ENCODE data around the gene OTUD7B.
"Not testable (repeated sequence)": the region's sequence is repeated elsewhere in the genome, so short reads cannot be mapped to it uniquely, and the experiment has no call there.

The OTUD7B gene

DNA sequence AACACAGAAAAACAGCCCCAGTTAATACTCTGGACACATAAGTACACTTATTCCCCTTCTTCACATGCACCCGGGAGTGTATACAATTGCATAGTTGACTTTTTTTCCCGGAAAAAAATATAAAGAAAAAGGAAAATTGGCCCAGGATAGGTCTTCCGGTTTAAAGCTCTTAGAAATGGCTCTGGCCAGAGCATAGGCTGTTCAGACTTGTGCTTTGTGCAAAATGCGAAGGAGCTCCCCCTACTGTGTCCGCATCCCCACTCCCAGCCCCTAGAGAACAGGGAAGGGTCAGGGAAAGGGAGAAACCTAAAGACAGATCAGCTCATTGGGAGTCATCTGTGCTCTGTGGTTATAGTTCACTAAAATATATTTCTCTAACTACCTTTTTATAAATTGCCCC, 68.3 kb downstream of the OTUD7B start:
- no peak for DNase-seq

DNA sequence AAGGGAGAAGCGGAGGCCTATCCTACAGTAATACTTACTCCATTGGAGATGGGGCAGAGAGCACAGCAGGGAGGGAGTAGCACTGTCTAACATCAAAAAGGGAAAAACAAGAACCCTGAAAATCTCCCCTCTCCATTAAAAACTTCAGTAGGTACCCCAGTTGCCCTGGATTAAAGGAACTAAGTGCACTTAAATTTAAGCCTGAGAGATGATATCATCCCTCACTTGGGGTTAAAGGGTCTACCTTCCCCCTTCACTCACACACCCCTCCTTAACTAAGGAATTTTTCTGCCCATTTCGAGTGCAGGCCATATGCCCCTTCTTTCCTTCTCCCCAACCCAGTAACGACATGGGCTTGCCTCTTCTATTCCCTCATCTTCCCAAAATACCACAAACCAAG, 70.1 kb downstream of the OTUD7B start:
- no peak for DNase-seq

DNA sequence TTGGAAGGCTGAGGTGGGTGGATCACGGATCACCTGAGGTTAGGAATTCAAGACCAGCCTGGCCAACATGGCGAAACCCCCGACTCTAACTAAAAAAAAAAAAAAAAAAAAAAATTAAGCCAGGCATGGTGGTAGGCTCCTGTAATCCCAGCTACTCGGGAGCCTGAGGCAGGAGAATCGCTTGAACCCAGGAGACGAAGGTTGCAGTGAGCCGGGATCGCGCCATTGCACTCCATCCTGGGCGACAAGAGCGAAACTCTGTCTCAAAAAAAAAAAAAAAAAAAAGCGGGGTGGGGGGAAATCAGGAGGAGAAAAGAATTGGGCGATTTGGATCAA, 71.9 kb downstream of the OTUD7B start:
- not testable (repeated sequence) for DNase-seq

DNA sequence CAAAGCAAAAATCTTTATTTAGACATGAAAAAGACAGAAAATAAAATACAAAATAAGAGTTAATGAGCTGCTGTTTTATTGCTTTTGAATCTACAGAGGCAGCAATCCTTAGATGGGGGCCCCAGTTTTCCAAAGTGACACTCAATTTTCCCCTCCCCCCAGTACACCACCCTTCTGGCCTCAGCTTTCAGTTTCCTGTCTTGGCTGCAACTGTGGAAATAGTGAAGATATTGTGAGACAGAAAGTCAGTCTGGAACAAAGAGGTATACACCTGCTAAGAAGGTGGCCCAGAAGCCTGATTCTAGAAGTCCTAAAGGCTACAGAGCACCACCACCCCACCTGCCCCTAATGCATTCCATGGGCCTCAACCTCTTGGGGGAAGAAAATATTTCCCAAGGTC, 72.8 kb downstream of the OTUD7B start:
- no peak for DNase-seq

DNA sequence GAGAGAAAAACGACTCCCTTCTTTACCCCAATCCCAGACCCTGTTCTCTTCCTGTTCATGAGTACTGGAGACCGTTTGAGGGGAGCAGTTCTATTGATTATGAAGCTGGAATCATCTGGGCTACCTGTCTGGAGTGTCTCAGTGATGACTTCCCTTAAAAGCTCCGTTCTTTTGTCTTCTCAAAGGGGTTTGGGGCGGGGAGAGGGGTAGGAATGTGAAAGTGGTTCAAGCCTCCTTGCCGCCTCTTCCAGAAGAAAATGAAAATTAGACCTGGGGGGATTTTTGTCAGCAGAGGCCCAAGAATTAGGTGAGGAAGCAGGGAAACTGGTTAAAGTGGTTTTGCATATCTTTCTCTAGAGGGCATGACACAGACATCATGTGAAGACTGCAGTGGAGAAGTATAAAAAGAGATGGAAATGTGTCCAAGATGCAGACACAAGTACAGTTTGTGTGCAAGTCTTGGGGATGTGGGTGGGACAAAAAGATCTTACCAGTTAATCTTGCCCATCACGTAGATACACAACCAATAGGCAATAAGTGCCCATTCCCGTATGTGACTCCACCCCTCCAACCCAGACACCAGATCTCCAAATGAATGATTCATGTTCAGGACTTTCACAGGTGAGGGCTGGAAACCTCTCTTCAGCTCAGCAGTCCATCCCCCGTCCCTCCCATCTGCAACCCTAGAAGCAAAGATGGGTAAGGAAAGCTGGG, 73.4 kb downstream of the OTUD7B start:
- no peak for DNase-seq

DNA sequence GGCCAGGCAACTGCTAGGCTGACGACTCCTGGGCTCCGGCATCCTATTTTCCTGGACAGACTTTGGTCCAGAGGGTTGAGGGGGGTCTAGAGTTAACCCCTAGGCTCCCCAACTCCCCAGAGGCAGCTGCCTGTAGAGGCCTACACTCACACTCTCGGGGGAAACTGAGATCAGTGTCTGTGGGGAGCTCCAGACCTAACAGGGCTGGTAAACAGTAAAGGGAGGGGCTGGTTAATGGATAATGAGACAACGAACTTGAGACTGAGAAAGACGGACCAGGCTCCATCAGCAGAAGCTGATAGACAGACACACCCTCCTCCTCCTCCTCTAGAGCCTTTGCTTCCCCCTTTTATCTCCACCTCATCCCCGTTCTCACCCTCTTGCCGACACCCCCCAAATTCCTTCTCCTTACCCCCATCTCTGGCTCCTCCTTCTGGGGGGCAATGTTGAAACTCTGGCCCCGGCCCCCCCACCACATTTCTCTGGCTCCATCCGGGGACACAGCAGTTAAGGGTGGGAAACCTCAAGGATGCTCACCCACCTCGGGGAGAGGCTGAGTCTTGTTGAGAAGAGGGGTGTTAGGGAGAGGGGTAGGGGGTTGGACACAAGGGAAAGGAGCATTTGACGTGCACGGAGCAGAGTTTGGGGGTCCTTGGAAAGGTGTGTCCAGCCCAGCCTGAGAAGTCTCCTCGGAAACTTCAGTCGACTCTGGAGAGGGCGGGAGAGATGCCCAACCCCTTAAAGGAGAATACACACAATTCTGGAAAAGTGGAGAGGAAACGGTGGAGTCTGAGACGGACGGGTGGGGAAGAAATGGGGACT, 74.1 kb downstream of the OTUD7B start, which contains the start of gene MTMR11:
MTMR11 (minus strand) TSS at position 710 of the 822 bp plus-strand sequence; CDS start at position 478, 232 bp downstream.
- no peak for DNase-seq

DNA sequence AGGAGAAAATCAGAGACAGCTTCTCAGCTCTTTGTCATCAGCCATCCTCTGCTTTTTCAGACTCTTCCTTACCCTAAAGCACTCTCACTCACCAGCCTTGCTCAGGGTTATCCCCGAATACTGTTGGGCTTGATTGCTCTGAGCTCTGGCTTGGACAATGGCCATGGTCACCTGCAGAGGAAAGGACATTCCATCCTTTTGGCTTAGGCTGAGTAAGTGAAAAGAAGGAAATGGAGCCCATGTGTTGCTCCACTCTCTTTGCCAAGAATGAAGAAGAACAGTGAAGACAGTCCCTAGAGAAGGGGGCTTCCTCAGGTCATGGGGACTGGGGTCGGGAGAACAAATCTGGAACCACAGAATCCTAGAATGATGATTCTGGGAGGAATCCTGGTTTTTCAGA, 76.2 kb downstream of the OTUD7B start:
- no peak for DNase-seq

DNA sequence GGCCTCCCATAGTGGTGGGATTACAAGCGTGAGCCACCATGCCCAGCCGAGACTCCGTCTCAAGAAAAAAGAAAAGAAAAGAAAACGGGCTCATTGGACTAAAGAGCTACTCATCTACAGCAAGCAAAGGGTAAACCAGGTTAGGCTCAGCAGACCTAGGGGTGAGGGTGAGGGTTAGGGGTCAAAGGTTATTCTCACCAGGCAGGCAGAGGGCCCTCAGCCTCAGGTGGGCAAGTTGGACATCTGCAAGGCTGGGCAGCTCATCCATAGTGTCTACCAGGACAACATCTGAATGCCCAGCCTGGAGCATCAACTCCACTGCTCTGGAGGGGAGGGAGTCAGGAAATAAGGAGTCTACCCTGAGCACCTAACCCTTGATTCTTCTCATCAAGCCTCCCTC, 77.3 kb downstream of the OTUD7B start:
- no peak for DNase-seq

DNA sequence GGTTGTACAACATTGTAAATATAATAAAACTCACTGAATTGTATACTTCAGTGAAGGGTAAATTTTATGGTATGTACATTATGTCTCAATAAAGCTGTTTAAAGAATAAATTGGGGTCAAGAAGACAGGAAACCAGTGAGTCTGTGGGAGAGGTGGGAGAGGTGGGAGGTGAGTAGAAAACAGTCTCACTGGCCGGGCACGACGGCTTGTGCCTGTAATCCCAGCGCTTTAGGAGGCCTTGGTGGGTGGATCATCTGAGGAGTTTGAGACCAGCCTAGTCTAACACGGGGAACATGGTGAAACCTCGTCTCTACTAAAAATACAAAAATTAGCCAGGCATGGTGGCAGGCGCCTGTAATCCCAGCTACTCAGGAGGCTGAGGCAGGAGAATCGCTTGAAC, 78.1 kb downstream of the OTUD7B start:
- DNase-seq: no peak

DNA sequence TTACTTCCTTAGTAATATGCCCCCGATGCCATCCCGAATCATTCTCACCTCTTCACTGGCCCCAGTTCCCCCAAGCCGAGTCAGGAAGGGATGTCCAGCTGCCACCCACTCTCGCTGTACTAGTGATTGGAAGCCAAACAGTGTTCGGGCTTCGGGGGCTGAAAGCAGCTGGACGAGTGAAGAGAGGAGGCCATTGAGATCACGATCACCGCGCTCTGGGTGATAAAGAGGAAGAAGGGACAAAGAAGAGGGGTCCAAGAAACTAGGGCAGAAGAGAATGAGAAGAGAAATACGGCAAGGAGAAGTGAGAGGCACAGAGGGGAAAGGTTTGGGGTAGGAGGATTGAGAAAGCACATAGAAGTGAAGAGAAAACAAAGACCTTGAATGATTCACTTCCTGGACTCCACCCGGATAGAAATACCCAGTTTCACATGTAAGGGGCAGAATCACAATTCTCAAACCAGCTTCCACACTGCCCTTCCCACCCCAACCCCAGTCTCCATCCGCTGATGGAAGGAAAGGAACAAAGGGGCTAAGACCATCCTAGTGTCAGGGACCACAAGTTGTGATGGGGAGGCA, 79.2 kb downstream of the OTUD7B start:
- DNase-seq: no peak

DNA sequence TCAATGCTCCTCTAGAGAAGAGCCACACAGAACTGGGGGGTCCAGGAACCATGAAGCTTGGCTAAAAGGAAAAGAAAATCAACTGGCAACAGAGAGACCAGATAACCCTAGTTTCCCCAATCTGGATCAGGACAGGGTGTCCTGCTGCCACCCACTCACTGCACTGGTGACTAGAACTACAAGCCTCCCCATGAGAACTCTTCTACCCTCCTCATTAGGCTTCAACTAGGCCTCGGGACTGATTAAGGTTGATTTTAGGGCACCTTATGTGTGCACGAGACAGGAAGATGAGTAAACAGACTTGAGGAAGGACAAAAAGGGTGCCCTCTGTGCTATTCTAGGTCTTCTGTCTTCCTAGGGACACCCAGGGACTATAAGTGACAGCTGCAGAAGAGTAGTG, 80.7 kb downstream of the OTUD7B start:
- DNase-seq: no peak

DNA sequence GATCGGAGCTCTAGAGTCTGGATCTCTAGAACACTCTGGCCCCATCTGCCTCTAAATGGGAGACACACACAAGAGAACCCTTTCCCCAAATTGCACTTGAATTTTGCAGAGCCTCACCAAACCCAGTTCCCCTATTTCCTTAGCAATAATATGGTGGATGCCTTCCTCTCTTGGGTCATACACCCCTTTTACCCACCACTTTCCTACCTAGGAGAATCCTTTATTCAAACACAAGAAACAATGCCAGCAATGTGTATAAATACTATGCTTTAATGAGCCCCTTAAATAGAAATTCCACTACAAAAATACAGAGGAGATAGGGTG, 82.2 kb downstream of the OTUD7B start:
- DNase-seq: no peak

DNA sequence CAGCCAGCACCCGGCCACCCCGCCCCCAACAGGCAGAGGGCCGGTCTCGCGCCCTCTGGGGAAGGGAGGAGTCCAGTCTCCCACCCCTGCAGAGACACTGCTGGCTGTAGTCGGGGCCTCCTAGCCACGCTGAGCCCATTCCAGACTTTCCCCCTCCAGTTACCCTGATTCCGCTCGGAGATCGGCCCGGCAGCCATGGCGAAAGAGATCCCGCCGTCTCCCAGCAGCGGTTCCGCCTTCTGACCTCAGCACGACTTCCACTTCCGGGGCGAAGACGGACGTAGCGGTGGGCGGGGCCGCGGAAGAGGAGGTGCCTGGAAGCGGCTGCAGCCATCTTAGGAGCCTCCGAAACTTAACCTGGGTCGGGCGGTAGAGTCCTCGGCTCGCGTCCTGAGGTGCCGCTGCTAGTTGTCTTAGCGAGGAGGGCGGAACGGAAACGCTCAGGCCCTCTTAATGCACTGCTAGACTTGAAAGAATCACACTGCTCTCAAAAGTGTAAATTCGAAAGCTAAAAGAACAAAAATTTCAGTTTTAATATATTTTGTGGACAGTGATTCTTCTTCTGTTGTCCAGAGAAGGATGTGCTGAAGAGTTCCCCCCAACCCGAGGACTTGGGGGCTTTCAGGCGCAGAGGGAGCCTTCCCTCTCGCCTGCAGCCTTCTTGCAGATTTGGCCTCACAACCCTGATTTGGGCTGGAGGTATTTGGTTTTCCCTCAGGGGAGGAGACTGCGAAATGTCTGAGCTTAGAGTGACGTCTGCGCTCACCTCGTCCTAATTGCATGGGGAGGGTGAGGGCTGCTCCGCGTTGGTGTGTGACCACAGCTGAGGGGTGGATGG, 82.7 kb downstream of the OTUD7B start, which contains the start of gene SF3B4:
SF3B4 (minus strand) TSS at position 241 of the 838 bp plus-strand sequence; CDS start at position 197, 44 bp downstream.
- peak; percentile 90 for DNase-seq

DNA sequence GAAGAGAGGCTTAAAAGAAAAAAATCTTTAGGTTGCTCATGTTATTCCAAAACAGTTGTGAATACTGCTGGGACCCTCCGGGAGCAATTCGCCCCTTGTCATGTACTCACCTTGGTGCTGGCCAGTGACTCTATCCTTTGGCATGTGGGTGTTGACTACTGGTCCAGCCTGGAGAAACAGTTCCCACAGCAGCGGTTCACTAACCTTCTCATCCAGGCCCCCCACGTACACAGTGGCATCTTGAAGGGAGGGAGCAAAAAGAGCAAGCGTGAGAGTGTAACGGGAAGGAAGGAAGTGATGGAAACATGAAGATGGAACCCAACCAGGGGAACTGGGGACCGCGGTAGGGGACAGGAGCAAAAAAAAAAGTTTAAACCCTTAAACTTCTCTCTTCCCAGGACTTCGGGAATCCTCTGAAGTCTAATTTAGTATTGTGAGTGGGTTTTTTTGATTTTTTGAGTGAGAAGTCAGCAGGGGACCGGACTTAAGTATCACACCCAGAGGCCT, 83.4 kb downstream of the OTUD7B start:
- DNase-seq: no peak

DNA sequence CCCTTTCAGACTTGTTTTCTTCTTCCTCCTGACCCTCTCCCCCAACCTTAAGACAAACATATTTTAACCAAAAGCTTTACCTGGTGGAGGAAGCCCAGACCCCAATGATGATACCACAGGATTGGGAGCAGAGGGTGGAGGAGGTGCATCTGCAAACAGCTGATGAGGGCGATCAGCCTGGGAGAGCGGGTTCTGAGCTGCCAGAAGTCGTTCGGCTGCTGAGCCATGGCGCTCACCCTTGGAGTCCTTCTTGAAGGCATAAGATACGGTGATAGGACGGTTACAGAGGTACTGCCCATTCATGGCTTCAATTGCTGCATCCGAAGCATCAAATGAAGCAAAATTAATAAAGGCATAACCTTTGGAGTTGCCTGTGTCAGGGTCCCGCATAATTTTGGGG, 84.2 kb downstream of the OTUD7B start:
- DNase-seq: no peak

DNA sequence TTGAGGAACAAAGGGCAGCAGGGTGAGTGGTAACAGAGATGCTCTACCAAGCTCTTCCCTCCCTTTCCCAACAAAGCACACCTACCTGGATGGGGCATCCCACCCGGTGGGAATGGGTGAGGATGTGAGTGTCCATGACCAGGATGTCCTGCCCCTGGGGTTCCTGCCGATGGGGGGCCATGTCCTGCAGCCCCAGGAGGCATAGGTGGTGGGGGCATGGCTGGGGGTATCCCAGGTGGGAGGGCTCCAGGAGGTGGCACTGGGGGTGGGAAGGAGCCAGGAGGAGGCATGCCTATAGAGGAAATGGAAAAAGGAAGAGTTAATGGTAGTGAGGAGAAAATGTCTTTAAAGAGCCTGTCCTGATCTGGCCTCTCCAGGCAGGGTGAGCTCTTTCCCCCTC, 84.8 kb downstream of the OTUD7B start:
- DNase-seq: no peak

DNA sequence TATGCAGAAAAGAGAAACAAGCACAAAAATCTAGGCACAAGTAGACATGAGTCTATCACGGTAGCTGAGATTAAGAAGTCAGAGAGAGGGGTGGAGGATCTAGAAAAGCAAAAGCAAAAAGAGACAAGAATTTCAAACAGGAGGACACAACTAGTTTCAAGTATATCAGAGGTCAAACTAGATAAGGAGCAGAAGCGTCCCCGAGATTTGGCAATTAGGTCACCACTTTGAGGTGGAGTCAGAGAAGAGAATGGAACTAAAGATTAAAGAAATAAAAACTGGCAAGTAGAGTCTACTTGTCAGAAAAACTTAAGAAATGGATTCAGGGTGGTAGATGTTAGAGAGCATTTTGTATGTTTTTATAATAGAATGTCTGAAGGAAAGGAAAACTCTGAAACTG, 85.2 kb downstream of the OTUD7B start:
- no peak for DNase-seq

DNA sequence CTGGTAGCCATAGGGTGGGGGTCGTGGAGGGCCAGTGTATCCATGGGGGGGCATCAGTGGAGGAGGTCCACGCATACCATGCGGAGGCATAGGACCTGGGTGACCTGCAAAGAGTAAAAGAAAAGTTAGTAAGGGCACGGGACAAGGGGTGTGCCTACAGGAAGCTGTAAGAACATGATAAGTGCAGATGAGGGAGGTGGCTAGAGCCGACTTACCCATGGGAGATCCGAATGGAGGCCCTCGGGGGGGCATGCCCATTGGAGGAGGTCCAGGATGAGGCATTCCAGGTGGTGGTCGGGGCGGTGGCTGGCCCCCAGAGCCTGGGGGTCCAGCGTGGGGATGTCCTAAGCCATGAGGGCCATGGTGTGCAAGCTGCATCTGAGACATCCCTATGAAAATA, 86.9 kb downstream of the OTUD7B start:
- DNase-seq: no peak

DNA sequence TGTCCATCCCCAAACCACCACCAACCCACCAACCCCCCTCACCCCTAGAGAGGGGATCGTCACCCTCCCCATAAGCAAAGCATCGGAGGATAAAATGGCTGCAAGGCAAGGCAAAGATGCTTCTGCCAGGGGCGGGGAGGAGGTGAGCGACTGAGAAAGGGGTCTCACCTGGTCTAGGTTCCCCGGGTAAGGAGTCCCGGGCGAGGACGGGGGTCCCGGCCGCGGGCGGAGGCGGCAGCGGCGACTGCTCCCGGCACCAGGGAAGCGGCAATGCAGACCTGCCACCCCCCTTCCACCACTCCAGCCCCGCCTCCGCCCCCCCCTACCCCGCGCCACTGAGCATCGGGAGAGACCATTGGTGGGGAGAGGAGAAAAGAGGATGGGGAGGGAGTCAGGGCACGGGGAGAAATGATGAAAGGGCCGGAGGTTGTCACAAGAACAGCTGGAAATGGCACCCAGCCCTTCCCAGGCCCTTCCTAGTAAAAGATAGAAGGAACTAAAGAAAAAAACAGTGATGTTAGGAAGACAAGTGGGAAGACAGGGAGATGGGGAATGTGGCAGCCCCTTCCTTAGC, 92.9 kb downstream of the OTUD7B start, which contains the start of gene SV2A:
SV2A (minus strand) TSS at position 274 of the 574 bp plus-strand sequence. CDS start 4,004 bp downstream, outside the sequence.
- peak; percentile 18 for DNase-seq

DNA sequence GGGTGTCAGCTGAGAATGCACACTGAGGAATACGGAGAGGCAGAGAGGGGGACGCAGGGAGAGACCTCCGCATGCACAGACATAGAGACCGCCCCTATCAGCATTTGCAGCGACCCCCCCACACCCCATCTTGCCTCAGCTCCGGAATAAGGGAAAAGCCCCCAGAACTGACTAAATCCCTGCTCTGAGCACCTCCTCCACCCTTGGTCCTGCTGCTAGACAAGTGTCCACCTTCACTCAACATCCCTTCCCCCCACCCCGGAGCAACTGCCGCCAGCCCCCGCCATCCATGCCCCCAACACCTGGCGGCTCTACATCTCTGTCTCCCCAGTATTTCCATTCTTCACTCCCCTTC, 93.7 kb downstream of the OTUD7B start:
- DNase-seq: no peak

DNA sequence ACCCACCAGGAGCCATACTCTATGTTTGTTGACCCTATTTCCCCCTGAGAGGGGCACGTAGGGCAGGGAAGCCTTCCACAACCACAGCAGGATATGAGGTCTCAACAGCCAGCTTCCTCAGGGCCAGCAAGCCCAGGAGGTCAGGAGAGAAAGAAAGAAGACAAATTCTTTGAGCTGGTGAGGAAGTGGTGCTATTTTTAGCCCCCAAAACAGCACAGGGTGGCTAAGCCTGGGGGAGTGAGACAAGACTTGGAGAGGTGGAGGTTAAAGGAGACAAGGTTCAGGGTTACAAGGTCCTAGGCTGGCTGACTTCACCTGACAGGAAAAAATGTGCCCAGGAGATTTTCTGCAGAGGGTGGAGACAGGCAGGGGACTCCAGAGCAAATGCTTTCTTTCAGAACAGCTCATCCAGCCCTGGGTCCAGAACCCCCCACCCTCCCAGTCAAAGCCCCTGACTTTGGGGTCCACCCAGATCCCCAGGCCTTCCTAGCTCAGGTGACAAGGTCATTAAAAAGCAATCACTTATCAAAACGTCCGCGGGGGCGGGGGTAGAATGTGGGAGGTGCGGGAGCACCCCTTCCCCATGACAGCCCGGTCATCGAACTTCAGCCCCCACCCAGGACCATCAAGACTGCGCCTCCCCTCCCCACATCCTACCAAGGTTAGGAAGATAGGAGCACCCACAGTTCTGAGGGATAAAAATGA, 94.2 kb downstream of the OTUD7B start:
- no peak for DNase-seq

Data from activated T-cell treated with anti-CD3 and anti-CD28 coated beads for 4 hours (primary cell).